HG02852 (cell line): ENCODE measurements around the gene INPP5E.
A peak's percentile ranks its signal among the peaks of the same experiment; 100 is the strongest.
"Not testable (repeated sequence)": the region's sequence is repeated elsewhere in the genome, so short reads cannot be mapped to it uniquely, and the experiment has no call there.

Experiments
- ATAC-seq: cut with Tn5 transposase; IDR thresholded peaks from one replicate; pipeline ENCODE4 v1.9.1; 2021; ENCODE audit warnings: mild to moderate bottlenecking, moderate library complexity; ENCODE audit not compliant: unreplicated experiment

The INPP5E gene

GRCh38 chr9:136407061-136407460 lies 32.6 kb downstream of the INPP5E start:
- not testable (repeated sequence) for ATAC-seq

GRCh38 chr9:136405904-136406303 lies 33.7 kb downstream of the INPP5E start:
- not testable (repeated sequence) for ATAC-seq

- ATAC-seq = no peak
These were observed 34.2 kb downstream of the INPP5E start for GRCh38 chr9:136405481-136405880.

GRCh38 chr9:136404801-136405136 lies 34.9 kb downstream of the INPP5E start:
- no peak for ATAC-seq

- ATAC-seq = no peak
These were observed 35.5 kb downstream of the INPP5E start for GRCh38 chr9:136403915-136404800.

- ATAC-seq = no peak
These were observed 36.1 kb downstream of the INPP5E start for GRCh38 chr9:136403538-136403914.

- no peak for ATAC-seq
These were observed 37.6 kb downstream of the INPP5E start for GRCh38 chr9:136402067-136402466.

- no peak for ATAC-seq
These were observed 38.3 kb downstream of the INPP5E start for GRCh38 chr9:136401173-136401922.

- ATAC-seq = peak; percentile 70
These were observed 39.4 kb downstream of the INPP5E start, which contains the start of gene SNAPC4 for GRCh38 chr9:136400038-136400834. Gene SNAPC4, minus strand, starts transcription at chr9:136400170. Its CDS starts 1,742 bp downstream, at chr9:136398428.

GRCh38 chr9:136399176-136400037 lies 40.2 kb downstream of the INPP5E start:
- ATAC-seq = no peak

- ATAC-seq = no peak
These were observed 41.4 kb downstream of the INPP5E start for GRCh38 chr9:136398286-136398685.

GRCh38 chr9:136397643-136398042 lies 42.0 kb downstream of the INPP5E start:
- ATAC-seq = no peak

GRCh38 chr9:136396219-136396515 lies 43.5 kb downstream of the INPP5E start:
- no peak for ATAC-seq

GRCh38 chr9:136395345-136396218 lies 44.1 kb downstream of the INPP5E start:
- ATAC-seq = no peak

- no peak for ATAC-seq
These were observed 44.7 kb downstream of the INPP5E start for GRCh38 chr9:136395020-136395340.

- ATAC-seq = no peak
These were observed 45.2 kb downstream of the INPP5E start for GRCh38 chr9:136394312-136395019.

- no peak for ATAC-seq
These were observed 46.1 kb downstream of the INPP5E start for GRCh38 chr9:136393531-136393930.

GRCh38 chr9:136392538-136393449 lies 46.9 kb downstream of the INPP5E start:
- ATAC-seq = no peak
